ENCODE results near the gene EIF5AL1.

DNA sequence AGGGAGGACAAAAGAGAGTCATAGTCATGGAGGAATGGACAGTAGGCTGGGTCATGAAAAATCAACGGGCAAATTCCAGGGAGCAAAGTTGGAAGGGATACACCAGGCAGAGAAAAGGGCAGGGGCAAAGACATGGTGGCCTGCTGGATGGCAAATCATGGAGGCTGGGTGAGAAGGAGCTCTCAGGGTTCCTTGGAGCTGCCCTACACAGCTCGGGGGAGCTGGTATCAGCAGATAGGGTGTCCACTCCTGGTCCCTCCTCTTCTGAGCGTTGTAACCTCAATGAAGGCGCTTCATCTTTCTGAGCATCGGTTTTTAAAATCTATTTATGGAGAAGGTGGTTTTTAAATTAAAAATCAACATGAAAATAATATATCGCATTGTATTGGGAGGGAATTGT is 27.9 kb upstream of the EIF5AL1 start:
- TF ChIP-seq HDAC2 (IDR thresholded peaks at IDR 0.05; ENCODE audit: borderline replicate concordance in 1 of 2, low read depth in 2 of 2, low read length in 2 of 2) = no peak
- TF ChIP-seq NRF1 (IDR thresholded peaks at IDR 0.05; ENCODE audit: low read depth, low read length) = no peak
- TF ChIP-seq, protein P1, sequence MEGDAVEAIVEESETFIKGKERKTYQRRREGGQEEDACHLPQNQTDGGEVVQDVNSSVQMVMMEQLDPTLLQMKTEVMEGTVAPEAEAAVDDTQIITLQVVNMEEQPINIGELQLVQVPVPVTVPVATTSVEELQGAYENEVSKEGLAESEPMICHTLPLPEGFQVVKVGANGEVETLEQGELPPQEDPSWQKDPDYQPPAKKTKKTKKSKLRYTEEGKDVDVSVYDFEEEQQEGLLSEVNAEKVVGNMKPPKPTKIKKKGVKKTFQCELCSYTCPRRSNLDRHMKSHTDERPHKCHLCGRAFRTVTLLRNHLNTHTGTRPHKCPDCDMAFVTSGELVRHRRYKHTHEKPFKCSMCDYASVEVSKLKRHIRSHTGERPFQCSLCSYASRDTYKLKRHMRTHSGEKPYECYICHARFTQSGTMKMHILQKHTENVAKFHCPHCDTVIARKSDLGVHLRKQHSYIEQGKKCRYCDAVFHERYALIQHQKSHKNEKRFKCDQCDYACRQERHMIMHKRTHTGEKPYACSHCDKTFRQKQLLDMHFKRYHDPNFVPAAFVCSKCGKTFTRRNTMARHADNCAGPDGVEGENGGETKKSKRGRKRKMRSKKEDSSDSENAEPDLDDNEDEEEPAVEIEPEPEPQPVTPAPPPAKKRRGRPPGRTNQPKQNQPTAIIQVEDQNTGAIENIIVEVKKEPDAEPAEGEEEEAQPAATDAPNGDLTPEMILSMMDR (IDR thresholded peaks at IDR 0.05; ENCODE audit: control extremely low read depth in 1 of 3, insufficient read depth in 1 of 3, low read depth in 1 of 3, low read length in 3 of 3) = no peak
- TF ChIP-seq HDAC6 (IDR thresholded peaks at IDR 0.05; ENCODE audit: low read depth, low read length) = no peak
- no peak for TF ChIP-seq FOSL1 (IDR thresholded peaks at IDR 0.05; ENCODE audit: insufficient read depth, low read depth, low read length)
- no peak for TF ChIP-seq GTF2F1 (IDR thresholded peaks at IDR 0.05; ENCODE audit: borderline replicate concordance, low read depth, low read length)
- TF ChIP-seq EZH2 (IDR thresholded peaks at IDR 0.05; ENCODE audit: low read depth, low read length, severe bottlenecking) = no peak
- no peak for TF ChIP-seq RBBP5 (IDR thresholded peaks at IDR 0.05; ENCODE audit: borderline replicate concordance, low read depth, low read length)
- no peak for TF ChIP-seq TAF1 (IDR thresholded peaks at IDR 0.05; ENCODE audit: low read depth, low read length)
